AG04450 (cell line): ENCODE results near the gene CNP. TPM values are rescaled to one million over a fixed set of nuclear protein-coding genes. Genes with fewer than 3 reads are reported as not detected.

Source experiments
- CTCF ChIA-PET: fragments of 300-600, 350-600 bp; formaldehyde crosslinking; extraction: SDS; loops from one replicate; lab custom pipeline; 2022; ENCODE audit warnings: antibody characterized with exemption, inconsistent platforms; lab: Charles Lee
- POLR2A ChIA-PET: fragments of 350-600 bp; formaldehyde crosslinking; extraction: SDS; loops from one replicate; lab custom pipeline; 2021; ENCODE audit warnings: antibody characterized with exemption, inconsistent platforms; lab: Yijun Ruan, JAX
- DNase-seq: peaks from one replicate; pipeline ENCODE4 v3.0.0-alpha.2; 2011; ENCODE audit warnings: low read depth, low spot score
- H3K27ac ChIP-seq: one replicate; pipeline ENCODE4 v1.5.1; 2012; ENCODE audit warnings: low read depth, low read length, control low read depth
- H3K27me3 ChIP-seq: one replicate; pipeline ENCODE4 v1.6.0; 2012; ENCODE audit warnings: low read length; ENCODE audit not compliant: control insufficient read depth, insufficient read depth
- H3K4me3 ChIP-seq: 2 replicates; pipeline ENCODE4 v1.5.1; 2011; ENCODE audit warnings: mild to moderate bottlenecking, low read depth, low read length, control low read depth
- H3K9me3 ChIP-seq: 2 replicates; pipeline ENCODE4 v1.5.1; 2012; ENCODE audit warnings: low read length; ENCODE audit not compliant: control insufficient read depth, insufficient read depth
- CTCF ChIP-seq: IDR thresholded peaks from 2 replicates; pipeline ENCODE4 v1.5.1; 2011; ENCODE audit warnings: low read depth, low read length, control low read depth, inconsistent platforms
- polyA plus RNA-seq: library from polyadenylated mRNA; depleted of rRNA; stranded (reverse); fragments of >200 nt; gene quantifications from 2 replicates; pipeline ENCODE4 v1.2.3, GENCODE V29; 2011

Gene CNP
- polyA plus RNA-seq, 1 experiment: 53.0 TPM

GRCh38 chr17:41974658-41975057 is 8.1 kb downstream of the CNP start:
- no peak for DNase-seq
- Histone ChIP-seq H3K9me3 (no peaks in the 10 kb centered on the region), H3K27me3 (no peaks in the 10 kb centered on the region), H3K27ac (no peak overlapping the region), H3K4me3 (no peak overlapping the region)
- POLR2A ChIA-PET: interaction anchor here (1.4 kb wide), 1 partner anchor 8 kb away, joined by 6 read pairs; the partner anchor contains the start of gene CNP
- no peak for TF ChIP-seq CTCF
- CTCF ChIA-PET: interaction anchor here (1.3 kb wide), 1 partner anchor 44 kb away, joined by 3 read pairs; no protein-coding TSS in a partner anchor

GRCh38 chr17:41975099-41976083 is 8.8 kb downstream of the CNP start:
- ChIA-PET POLR2A (interaction anchor here (0.6 to 1.4 kb wide), 4 partner anchors 9 to 908 kb away, joined by 3 to 6 read pairs (median 3); partner anchors contain the start of genes ACLY and CNP), CTCF (interaction anchor here (0.8 to 1.3 kb wide), 2 partner anchors 44 to 126 kb away, joined by 3 read pairs; no protein-coding TSS in a partner anchor)
- TF ChIP-seq CTCF: no peak
- Histone ChIP-seq H3K27me3 (no peaks in the 10 kb centered on the region), H3K27ac (peak overlapping the region; percentile 11), H3K9me3 (no peaks in the 10 kb centered on the region), H3K4me3 (no peak overlapping the region)
- DNase-seq: no peak

- Histone ChIP-seq H3K27ac (no peak overlapping the region), H3K4me3 (no peak overlapping the region), H3K27me3 (no peaks in the 10 kb centered on the region), H3K9me3 (no peaks in the 10 kb centered on the region)
- no peak for DNase-seq
- ChIA-PET POLR2A (interaction anchor here (0.6 to 1.4 kb wide), 4 partner anchors 9 to 908 kb away, joined by 3 to 6 read pairs (median 3); partner anchors contain the start of genes ACLY and CNP), CTCF (interaction anchor here (0.8 kb wide), 1 partner anchor 125 kb away, joined by 3 read pairs; no protein-coding TSS in a partner anchor)
- TF ChIP-seq CTCF: no peak
These were observed 9.7 kb downstream of the CNP start for GRCh38 chr17:41976142-41976768.

GRCh38 chr17:41977991-41978390 is 11.4 kb downstream of the CNP start:
- Histone ChIP-seq H3K9me3 (no peaks in the 10 kb centered on the region), H3K4me3 (no peak overlapping the region), H3K27me3 (no peaks in the 10 kb centered on the region), H3K27ac (no peak overlapping the region)
- ChIA-PET CTCF (no interaction called here), POLR2A (no interaction called here)
- TF ChIP-seq CTCF: no peak
- no peak for DNase-seq
